Posterior vena cava (tissue), 2 donors: ENCODE results near the gene OR6Q1. TPM values are rescaled to one million over a fixed set of nuclear protein-coding genes. Genes with fewer than 3 reads are reported as not detected.

Source experiments
- DNase-seq: peaks from one replicate; pipeline ENCODE4 v3.0.0-alpha.2; 2020; ENCODE audit warnings: low spot score
- intact Hi-C, 2 donors: fragments of 100-400 bp; cut with DNase I; formaldehyde crosslinking; loops; one replicate each; pipeline versions ENCODE4 v1.14.1 to v1.14.2; 2022 to 2023
- total RNA-seq, 2 donors: library from RNA; stranded (reverse); fragmentation: NEBNext Ultra II Directional; extraction: Animal tissue kit (Norgen Biotek cat#: 25700); gene quantifications; one replicate each; pipeline ENCODE4 v1.2.1, GENCODE V29; 2021
- donor health status: DM: yes; HTN: yes; CAD: no.
- donor health status: DM: yes; HTN: yes; CAD: no.

The OR6Q1 gene
- total RNA-seq, 2 donors from 2014 or later, result not detected

- intact Hi-C loops, result no loop called here
- no peak for DNase-seq
These were observed 17.1 kb downstream of the OR6Q1 start for GRCh38 chr11:58047818-58048217.

- no peak for DNase-seq
These were observed 25.2 kb downstream of the OR6Q1 start for GRCh38 chr11:58055806-58056401.

DNA sequence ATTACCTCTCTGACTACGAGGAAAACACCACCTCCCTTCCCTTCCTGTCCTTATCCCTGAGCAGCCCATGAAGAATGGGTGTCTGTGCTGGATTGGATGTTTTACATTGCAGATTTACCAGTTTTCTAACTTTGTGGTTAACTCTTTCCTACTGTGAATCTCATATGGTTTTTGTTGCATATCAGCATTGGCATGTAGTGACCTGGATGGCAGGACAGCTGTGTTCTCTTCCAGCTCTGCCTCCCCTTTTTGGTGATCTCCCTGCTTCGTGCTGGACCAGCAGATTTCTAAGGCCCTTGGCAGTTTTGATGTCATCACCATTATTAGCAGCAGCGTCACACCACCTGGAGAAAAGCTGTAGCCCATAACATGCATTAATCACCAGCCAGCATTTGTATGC lies 26.7 kb downstream of the OR6Q1 start:
- no peak for DNase-seq
- intact Hi-C loops, result no loop called here

More at GRCh38 chr11:58055806-58056401, 25.2 kb downstream of the OR6Q1 start:
- intact Hi-C loops, result no loop called here

DNA sequence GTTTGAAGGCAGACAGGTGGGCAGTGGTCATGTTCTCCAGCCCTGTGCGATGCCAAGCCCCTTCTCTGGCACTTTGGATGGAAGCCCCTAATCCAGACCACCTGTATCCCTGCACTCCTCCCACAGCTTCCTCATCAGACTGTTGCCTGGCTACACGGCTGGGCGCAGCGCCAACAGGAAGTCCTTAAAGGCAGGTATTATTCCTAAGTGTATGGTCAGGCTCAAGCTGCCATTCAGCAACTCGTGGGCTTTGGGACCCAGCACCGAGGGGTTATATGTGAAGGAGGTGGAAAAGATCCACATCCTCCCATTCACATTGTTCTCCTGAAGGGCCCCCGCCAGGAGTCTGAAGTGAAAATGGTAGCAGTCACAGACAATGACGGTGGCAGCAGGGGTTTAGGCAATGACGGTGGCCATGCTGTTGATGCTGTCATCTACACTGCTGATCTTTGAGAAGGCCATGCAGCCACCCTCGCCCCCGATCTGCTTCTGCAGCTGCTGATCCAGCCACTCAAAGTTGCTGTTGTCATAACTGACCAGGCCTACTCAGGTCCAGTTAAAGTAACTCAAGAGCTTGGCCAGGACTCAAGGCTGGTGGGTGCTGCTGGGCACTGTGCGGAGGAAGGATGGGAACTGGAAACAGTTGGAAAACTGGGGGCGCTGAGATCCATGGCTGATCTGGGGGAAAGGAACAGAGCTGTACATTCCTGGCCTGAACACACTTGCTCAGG lies 27.7 kb downstream of the OR6Q1 start:
- intact Hi-C loops, result no loop called here
- DNase-seq, result no peak

GRCh38 chr11:58059007-58059350 lies 28.2 kb downstream of the OR6Q1 start:
- intact Hi-C loops, result no loop called here
- DNase-seq, result no peak

DNA sequence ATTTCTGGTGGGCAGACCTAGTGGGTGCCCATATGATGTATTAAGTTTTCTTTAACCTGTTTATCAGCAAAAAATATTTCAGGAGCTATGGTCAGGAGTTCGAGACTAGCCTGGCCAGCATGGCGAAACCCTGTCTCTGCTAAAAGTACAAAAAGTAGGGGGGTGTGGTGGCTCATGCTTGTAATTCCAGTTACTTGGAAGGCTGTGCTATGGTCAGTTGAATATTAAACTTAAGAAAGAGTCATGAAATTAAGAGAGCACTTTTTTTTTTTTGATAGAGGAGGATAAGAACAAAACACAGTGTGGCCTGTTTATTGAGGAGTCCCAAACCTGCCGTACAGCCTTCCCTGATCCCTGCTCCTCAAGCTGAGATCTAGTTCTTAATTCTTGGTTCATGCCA lies 29.8 kb downstream of the OR6Q1 start:
- no peak for DNase-seq
- intact Hi-C loops, result loop anchor here in 1 of 2 donors (5.0 kb wide), 1 partner anchor 33 kb away; no protein-coding TSS in a partner anchor

DNA sequence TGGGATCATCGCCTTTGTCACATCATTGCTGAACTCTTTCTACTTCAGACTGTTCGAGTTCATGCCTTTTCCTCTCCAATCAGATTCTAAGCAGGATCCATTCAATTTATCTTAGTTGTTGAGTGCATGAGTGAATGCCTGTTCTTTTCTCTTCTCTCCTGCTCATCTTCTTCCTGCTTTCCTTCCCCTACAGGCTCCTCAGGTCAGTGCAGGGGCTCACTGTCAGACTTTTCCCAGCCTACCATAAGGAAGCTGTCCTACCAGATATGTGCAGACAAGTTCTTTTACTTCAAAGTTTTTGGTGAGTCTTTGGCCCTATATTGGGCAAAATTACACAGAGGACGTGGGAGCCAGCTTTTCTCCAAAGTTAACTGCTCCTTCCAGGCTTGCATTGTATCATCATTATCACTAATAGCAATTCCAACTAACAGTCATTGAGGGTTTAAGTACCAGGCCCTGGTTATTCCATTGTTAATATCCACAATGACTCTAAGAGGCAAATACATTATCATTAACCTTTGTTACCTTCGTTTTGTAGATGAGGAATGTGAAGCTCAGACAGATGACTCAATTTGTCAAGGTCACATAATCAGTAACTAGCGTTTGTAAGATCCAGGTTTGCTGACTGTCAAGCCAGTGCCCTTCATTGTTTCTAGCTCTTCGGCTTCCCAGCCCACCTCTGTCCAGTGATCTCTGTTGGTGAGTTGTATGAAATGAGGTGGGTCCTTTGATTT lies 30.4 kb downstream of the OR6Q1 start:
- intact Hi-C loops, result loop anchor here in 1 of 2 donors (5.0 kb wide), 1 partner anchor 34 kb away; no protein-coding TSS in a partner anchor
- DNase-seq, result no peak

- intact Hi-C loops, result loop anchor here in 1 of 2 donors (5.0 kb wide), 1 partner anchor 35 kb away; no protein-coding TSS in a partner anchor
- no peak for DNase-seq
These were observed 31.1 kb downstream of the OR6Q1 start for GRCh38 chr11:58061813-58062212.

GRCh38 chr11:58067685-58068084 lies 36.9 kb downstream of the OR6Q1 start:
- no peak for DNase-seq

GRCh38 chr11:58068655-58069054 lies 37.9 kb downstream of the OR6Q1 start:
- intact Hi-C loops, result no loop called here
- no peak for DNase-seq

More at GRCh38 chr11:58067685-58068084, 36.9 kb downstream of the OR6Q1 start:
- intact Hi-C loops, result no loop called here

- DNase-seq, result no peak
- intact Hi-C loops, result no loop called here
These were observed 39.8 kb downstream of the OR6Q1 start for GRCh38 chr11:58070585-58070984.

DNA sequence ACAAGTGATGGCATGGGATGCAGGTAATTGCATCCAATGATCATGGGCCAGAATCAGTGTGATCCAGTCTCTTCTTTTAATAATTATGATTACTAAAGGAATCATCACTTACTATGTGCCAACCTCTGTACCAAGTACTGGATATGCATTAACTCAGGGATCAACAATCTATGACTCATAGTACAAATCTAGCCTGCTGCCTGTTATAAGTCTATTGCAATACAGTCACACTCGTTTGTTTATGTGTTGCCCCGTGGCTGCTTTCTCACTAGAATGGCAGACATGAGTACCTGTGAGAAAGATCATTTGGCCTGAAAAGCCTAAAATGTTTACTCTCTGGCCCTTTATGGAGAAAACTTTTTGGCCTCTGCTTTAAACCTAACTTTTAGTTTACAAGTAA lies 45.0 kb downstream of the OR6Q1 start:
- intact Hi-C loops, result no loop called here
- no peak for DNase-seq

Other genes starting within 250 kb of the OR6Q1 start
- gene OR9Q1, start 7.1 kb upstream of the OR6Q1 start, total RNA-seq, result not detected
- gene OR9I1, start 94.6 kb downstream of the OR6Q1 start, total RNA-seq, result not detected
- not detected for gene OR9Q2, start 158.1 kb downstream of the OR6Q1 start, total RNA-seq
- not detected for gene OR1S2, start 173.2 kb downstream of the OR6Q1 start, total RNA-seq
- not detected for gene OR1S1, start 181.8 kb downstream of the OR6Q1 start, total RNA-seq
- not detected for gene OR10Q1, start 198.0 kb downstream of the OR6Q1 start, total RNA-seq
- gene OR10W1, start 237.3 kb downstream of the OR6Q1 start, total RNA-seq, result not detected